HFFc6 (cell line): ENCODE measurements around the gene GNB1L. TPM values are rescaled to one million over a fixed set of nuclear protein-coding genes. Genes with fewer than 3 reads are reported as not detected.
A peak's percentile ranks its signal among the peaks of the same experiment; 100 is the strongest.

Experiments
- DNase-seq: peaks from one replicate; pipeline ENCODE4 v3.0.0-alpha.2; 2018
- H3K27ac Mint-ChIP-seq: 2 replicates; pipeline ENCODE4 v1.8.0; 2020; ENCODE audit warnings: mild to moderate bottlenecking, mixed read lengths
- H3K27me3 Mint-ChIP-seq: 2 replicates; pipeline ENCODE4 v1.8.0; 2021; ENCODE audit warnings: mild to moderate bottlenecking, moderate library complexity, mixed read lengths; ENCODE audit not compliant: insufficient read depth
- H3K36me3 Mint-ChIP-seq: 2 replicates; pipeline ENCODE4 v1.8.0; 2021; ENCODE audit warnings: low read depth, mixed read lengths
- H3K4me1 Mint-ChIP-seq: 2 replicates; pipeline ENCODE4 v1.8.0; 2020; ENCODE audit warnings: low read depth, mixed read lengths
- H3K4me3 Mint-ChIP-seq: 2 replicates; pipeline ENCODE4 v1.8.0; 2020; ENCODE audit warnings: mild to moderate bottlenecking, moderate library complexity, mixed read lengths
- H3K9me3 Mint-ChIP-seq: 2 replicates; pipeline ENCODE4 v1.8.0; 2020; ENCODE audit warnings: mild to moderate bottlenecking, mixed read lengths
- total RNA-seq, 6 experiments: library from RNA; stranded (reverse); fragmentation: NEBNext Ultra II Directional; extraction: Animal tissue kit (Norgen Biotek cat#: 25700); gene quantifications; 2 replicates in 1 of 6; 3 replicates in 5 of 6; pipeline ENCODE4 v1.2.3, GENCODE V29; 2021
- TF ChIP-seq, protein P1 (sequence below): fragments of 200-600 bp; sonication (generic); IDR thresholded peaks from 2 replicates; pipeline ENCODE4 v1.5.0; 2021; ENCODE audit warnings: antibody characterized with exemption, mild to moderate bottlenecking

The GNB1L gene
- total RNA-seq, 6 experiments from 2014 or later, result 6.6 to 9.6 (median 7.6) TPM

DNA sequence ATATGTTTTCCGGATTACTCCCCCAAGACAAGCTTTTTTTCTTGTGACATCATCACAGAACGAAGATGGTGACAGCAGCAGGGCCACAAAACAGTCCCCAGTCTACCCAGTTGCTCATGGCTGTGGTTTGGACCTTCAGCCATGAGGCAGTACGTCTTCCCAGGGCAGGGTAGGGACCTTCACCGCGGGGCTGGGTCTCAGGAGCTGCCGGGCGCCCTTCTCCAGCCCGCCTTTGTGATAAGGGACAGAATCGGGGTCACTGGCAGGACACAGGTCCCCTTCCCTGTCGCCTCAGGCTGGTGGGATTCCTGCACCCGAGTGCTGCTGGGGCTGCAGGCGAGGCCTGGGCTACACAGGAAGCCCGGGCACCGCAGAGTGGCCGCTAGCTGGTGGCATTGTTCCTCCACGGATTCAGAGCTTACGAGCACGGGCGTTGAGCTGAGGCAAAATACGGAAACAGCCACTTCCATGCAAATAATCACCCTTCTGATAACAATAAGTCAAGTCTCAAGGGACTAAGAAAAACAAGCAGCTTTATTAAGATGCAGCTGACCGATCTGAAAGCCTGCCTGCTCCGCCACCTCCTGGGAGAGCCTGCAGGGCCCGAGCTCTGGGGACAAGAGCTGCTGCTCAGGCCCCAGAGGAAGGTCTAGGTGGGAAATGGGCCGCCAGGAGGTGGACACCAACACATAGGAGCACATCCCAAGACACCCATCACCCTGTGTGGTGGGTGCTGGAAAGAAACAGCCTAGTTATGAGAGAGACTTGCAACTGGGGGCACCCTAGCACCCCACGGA lies 81.8 kb downstream of the GNB1L start:
- Mint-ChIP-seq H3K4me1 (no peaks in the 10 kb centered on the region), H3K27me3 (peaks cover 11% of the 10 kb centered on the region), H3K27ac (no peak overlapping the region), H3K4me3 (no peak overlapping the region), H3K9me3 (no peaks in the 10 kb centered on the region), H3K36me3 (no peaks in the 10 kb centered on the region)
- TF ChIP-seq, protein P1, sequence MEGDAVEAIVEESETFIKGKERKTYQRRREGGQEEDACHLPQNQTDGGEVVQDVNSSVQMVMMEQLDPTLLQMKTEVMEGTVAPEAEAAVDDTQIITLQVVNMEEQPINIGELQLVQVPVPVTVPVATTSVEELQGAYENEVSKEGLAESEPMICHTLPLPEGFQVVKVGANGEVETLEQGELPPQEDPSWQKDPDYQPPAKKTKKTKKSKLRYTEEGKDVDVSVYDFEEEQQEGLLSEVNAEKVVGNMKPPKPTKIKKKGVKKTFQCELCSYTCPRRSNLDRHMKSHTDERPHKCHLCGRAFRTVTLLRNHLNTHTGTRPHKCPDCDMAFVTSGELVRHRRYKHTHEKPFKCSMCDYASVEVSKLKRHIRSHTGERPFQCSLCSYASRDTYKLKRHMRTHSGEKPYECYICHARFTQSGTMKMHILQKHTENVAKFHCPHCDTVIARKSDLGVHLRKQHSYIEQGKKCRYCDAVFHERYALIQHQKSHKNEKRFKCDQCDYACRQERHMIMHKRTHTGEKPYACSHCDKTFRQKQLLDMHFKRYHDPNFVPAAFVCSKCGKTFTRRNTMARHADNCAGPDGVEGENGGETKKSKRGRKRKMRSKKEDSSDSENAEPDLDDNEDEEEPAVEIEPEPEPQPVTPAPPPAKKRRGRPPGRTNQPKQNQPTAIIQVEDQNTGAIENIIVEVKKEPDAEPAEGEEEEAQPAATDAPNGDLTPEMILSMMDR, result no peak
- no peak for DNase-seq

DNA sequence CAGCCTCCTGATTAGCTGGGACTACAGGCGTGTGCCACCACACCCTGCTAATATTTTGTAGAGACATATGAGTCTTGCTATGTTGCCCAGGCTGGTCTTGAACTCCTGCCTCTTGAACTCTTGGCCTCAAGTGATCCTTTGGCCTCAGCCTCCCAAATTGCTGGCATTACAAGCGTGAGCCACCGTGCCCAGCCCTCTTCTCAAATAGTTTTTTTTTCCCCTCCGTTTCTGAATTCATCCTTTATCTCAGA lies 82.3 kb downstream of the GNB1L start:
- no peaks in the 10 kb centered on the region for H3K36me3 Mint-ChIP-seq
- TF ChIP-seq, protein P1, result no peak
- H3K9me3 Mint-ChIP-seq, result no peaks in the 10 kb centered on the region
- H3K27ac Mint-ChIP-seq, result no peak overlapping the region
- DNase-seq, result no peak
- no peaks in the 10 kb centered on the region for H3K4me1 Mint-ChIP-seq
- peaks cover 13% of the 10 kb centered on the region for H3K27me3 Mint-ChIP-seq
- H3K4me3 Mint-ChIP-seq, result no peak overlapping the region

GRCh38 chr22:19770349-19771220 lies 84.1 kb downstream of the GNB1L start:
- Mint-ChIP-seq H3K36me3 (no peaks in the 10 kb centered on the region), H3K27ac (no peak overlapping the region), H3K9me3 (no peaks in the 10 kb centered on the region), H3K4me3 (no peak overlapping the region), H3K4me1 (no peaks in the 10 kb centered on the region), H3K27me3 (peaks cover 13% of the 10 kb centered on the region)
- TF ChIP-seq, protein P1, result no peak
- DNase-seq, result no peak

GRCh38 chr22:19769393-19769715 lies 85.3 kb downstream of the GNB1L start:
- Mint-ChIP-seq H3K4me3 (no peak overlapping the region), H3K4me1 (no peaks in the 10 kb centered on the region), H3K9me3 (no peaks in the 10 kb centered on the region), H3K27ac (no peak overlapping the region), H3K36me3 (no peaks in the 10 kb centered on the region), H3K27me3 (peaks cover 17% of the 10 kb centered on the region)
- no peak for DNase-seq
- TF ChIP-seq, protein P1, result no peak

- Mint-ChIP-seq H3K9me3 (no peaks in the 10 kb centered on the region), H3K27ac (no peak overlapping the region), H3K4me3 (peak overlapping the region; percentile 34; the same call in 1 of the 2 replicates), H3K27me3 (peaks cover 17% of the 10 kb centered on the region), H3K36me3 (no peaks in the 10 kb centered on the region), H3K4me1 (no peaks in the 10 kb centered on the region)
- TF ChIP-seq, protein P1, result no peak
- DNase-seq, result no peak
These were observed 87.0 kb downstream of the GNB1L start for GRCh38 chr22:19767427-19768341.
